GM12878 (cell line): ENCODE results near the gene RPL38.

Experiments used
- YY1 ChIP-seq: IDR thresholded peaks from 2 replicates; pipeline ENCODE4 v1.6.1; 2011; ENCODE audit warnings: low read depth, mild to moderate bottlenecking, low read length
- ZNF274 ChIP-seq: IDR thresholded peaks from one replicate; pipeline ENCODE4 v1.8.0; 2011; ENCODE audit not compliant: insufficient read length, insufficient read depth
- TF ChIP-seq, protein P1 (sequence below), 3 experiments: IDR thresholded peaks in 2 of 3; conservative IDR thresholded peaks in 1 of 3; 2 replicates each; pipeline ENCODE4 v1.5.1; 2011; ENCODE audit warnings: low read depth in 3 of 3, low read length in 3 of 3, mild to moderate bottlenecking in 3 of 3, control low read depth in 2 of 3, moderate library complexity in 2 of 3, inconsistent platforms in 1 of 3, mixed read lengths in 1 of 3; ENCODE audit not compliant: control insufficient read depth in 2 of 3, insufficient read depth in 1 of 3; ENCODE audit errors: extremely low read depth in 1 of 3

DNA sequence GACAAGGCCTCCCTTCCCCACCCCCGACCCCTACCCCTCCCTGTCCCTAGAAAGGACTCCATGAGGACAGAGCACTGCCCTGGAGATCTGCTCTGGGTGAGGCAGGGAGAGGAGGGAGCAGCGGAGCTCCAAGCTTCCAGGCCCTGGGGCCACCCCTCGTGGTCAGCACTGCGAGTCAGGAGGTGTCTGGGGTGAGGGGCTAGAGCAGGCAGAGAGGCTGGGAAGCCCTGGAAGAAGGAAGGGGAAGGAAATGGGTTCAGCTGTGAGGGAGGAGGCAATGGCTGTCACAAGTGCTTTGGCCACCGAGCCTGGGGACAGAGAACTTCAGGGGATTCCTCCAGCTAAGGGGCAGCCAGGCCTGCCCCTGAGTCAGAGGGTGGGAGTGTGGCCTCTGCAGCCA lies 42.4 kb downstream of the RPL38 start:
- TF ChIP-seq, protein P1, sequence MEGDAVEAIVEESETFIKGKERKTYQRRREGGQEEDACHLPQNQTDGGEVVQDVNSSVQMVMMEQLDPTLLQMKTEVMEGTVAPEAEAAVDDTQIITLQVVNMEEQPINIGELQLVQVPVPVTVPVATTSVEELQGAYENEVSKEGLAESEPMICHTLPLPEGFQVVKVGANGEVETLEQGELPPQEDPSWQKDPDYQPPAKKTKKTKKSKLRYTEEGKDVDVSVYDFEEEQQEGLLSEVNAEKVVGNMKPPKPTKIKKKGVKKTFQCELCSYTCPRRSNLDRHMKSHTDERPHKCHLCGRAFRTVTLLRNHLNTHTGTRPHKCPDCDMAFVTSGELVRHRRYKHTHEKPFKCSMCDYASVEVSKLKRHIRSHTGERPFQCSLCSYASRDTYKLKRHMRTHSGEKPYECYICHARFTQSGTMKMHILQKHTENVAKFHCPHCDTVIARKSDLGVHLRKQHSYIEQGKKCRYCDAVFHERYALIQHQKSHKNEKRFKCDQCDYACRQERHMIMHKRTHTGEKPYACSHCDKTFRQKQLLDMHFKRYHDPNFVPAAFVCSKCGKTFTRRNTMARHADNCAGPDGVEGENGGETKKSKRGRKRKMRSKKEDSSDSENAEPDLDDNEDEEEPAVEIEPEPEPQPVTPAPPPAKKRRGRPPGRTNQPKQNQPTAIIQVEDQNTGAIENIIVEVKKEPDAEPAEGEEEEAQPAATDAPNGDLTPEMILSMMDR (IDR thresholded peaks at IDR 0.05 in 2 of 3, conservative IDR thresholded peaks at IDR 0.05 in 1 of 3; ENCODE audit: control insufficient read depth in 2 of 3, extremely low read depth in 1 of 3, insufficient read depth in 1 of 3, low read depth in 3 of 3, low read length in 3 of 3), result no peak
- TF ChIP-seq ZNF274 (no peak), YY1 (no peak)
